Muscle layer of colon (tissue), 2 donors: Measurements from ENCODE around the gene TTLL8.

Source experiments
- H3K27ac ChIP-seq: one replicate; pipeline ENCODE4 v1.7.0; 2013; ENCODE audit warnings: low read depth, mild to moderate bottlenecking, low read length, moderate library complexity
- H3K27me3 ChIP-seq, 2 donors: one replicate each; pipeline ENCODE4 v1.7.0; 2013; ENCODE audit warnings: low read length in 2 of 2, mild to moderate bottlenecking in 2 of 2; ENCODE audit not compliant: insufficient read depth in 2 of 2, control insufficient read depth in 1 of 2
- H3K36me3 ChIP-seq: one replicate; pipeline ENCODE4 v1.7.0; 2013; ENCODE audit warnings: mild to moderate bottlenecking, low read length; ENCODE audit not compliant: insufficient read depth
- H3K4me1 ChIP-seq: one replicate; pipeline ENCODE4 v1.7.0; 2013; ENCODE audit warnings: mild to moderate bottlenecking, low read length; ENCODE audit not compliant: insufficient read depth
- H3K4me3 ChIP-seq, 2 donors: one replicate each; pipeline ENCODE4 v1.7.0; 2013; ENCODE audit warnings: low read length in 2 of 2, low read depth in 1 of 2, mild to moderate bottlenecking in 1 of 2, moderate library complexity in 1 of 2
- H3K9ac ChIP-seq: one replicate; pipeline ENCODE4 v1.7.0; 2013; ENCODE audit warnings: low read length
- H3K9me3 ChIP-seq: one replicate; pipeline ENCODE4 v1.7.0; 2013; ENCODE audit warnings: mild to moderate bottlenecking, low read length
- donor health status: abdominal sarcoma.
- donor health status: Adenocarcinoma of cecum.

Gene TTLL8

GRCh38 chr22:49968831-49969661 is 89.1 kb downstream of the TTLL8 start:
- H3K36me3 ChIP-seq, result peaks cover 6% of the 10 kb centered on the region
- peaks cover 20% of the 10 kb centered on the region for H3K4me1 ChIP-seq
- H3K9me3 ChIP-seq, result no peaks in the 10 kb centered on the region
- no peak overlapping the region for H3K4me3 ChIP-seq
- no peak overlapping the region for H3K27ac ChIP-seq
- H3K27me3 ChIP-seq, result peaks cover 0 to 9% of the 10 kb centered on the region in 2 donors
- no peak overlapping the region for H3K9ac ChIP-seq
